Caco-2 (cell line): ENCODE measurements around the gene ACAD9. TPM values are rescaled to one million over a fixed set of nuclear protein-coding genes. Genes with fewer than 3 reads are reported as not detected.

Source experiments
- BruUV-seq: library from RNA; stranded (reverse); fragments of 400-500 nt; replicated peaks from 2 replicates; lab custom pipeline; 2021; lab: Mats Ljungman, UMichigan
- CTCF ChIA-PET: fragments of 300-600 bp; sonication (Branson Sonifier 250); formaldehyde crosslinking; loops from one replicate; lab custom pipeline; 2022; ENCODE audit warnings: antibody characterized with exemption; lab: Charles Lee
- POLR2A ChIA-PET: fragments of 300-600 bp; sonication (Branson Sonifier 250); formaldehyde crosslinking; loops from one replicate; lab custom pipeline; 2022; ENCODE audit warnings: antibody characterized with exemption; lab: Charles Lee
- DNase-seq, 2 experiments: peaks; one replicate each; pipeline versions ENCODE4 v3.0.0 to v3.0.0-alpha.2; 2020 to 2022
- H3K27me3 ChIP-seq: replicated peaks from 2 replicates; pipeline ENCODE4 v1.6.0; 2011; ENCODE audit warnings: low read length; ENCODE audit not compliant: control insufficient read depth, insufficient read depth
- H3K36me3 ChIP-seq: 2 replicates; pipeline ENCODE4 v1.5.1; 2011; ENCODE audit warnings: low read length; ENCODE audit not compliant: control insufficient read depth, insufficient read depth
- H3K4me1 ChIP-seq: fragments of 250-450 bp; sonication (Bioruptor Pico); 2 replicates; pipeline ENCODE4 v1.5.1; 2020; ENCODE audit warnings: mild to moderate bottlenecking
- H3K4me3 ChIP-seq: 2 replicates; pipeline ENCODE4 v1.5.1; 2011; ENCODE audit warnings: low read depth, mild to moderate bottlenecking, control low read depth, low read length
- H3K9me3 ChIP-seq: fragments of 250-450 bp; sonication (Bioruptor Pico); 2 replicates; pipeline ENCODE4 v1.5.1; 2020; ENCODE audit warnings: mild to moderate bottlenecking, moderate library complexity
- H3K27ac Mint-ChIP-seq: one replicate; pipeline ENCODE4 v1.8.0; 2022; ENCODE audit warnings: mixed read lengths; ENCODE audit not compliant: unreplicated experiment
- H3K27me3 Mint-ChIP-seq: one replicate; pipeline ENCODE4 v1.8.0; 2022; ENCODE audit warnings: mixed read lengths; ENCODE audit not compliant: insufficient read depth, unreplicated experiment
- H3K36me3 Mint-ChIP-seq: one replicate; pipeline ENCODE4 v1.8.0; 2022; ENCODE audit warnings: mild to moderate bottlenecking, mixed read lengths; ENCODE audit not compliant: insufficient read depth, unreplicated experiment
- H3K4me1 Mint-ChIP-seq: one replicate; pipeline ENCODE4 v1.8.0; 2022; ENCODE audit warnings: low read depth, mixed read lengths; ENCODE audit not compliant: unreplicated experiment
- H3K4me3 Mint-ChIP-seq: one replicate; pipeline ENCODE4 v1.8.0; 2022; ENCODE audit warnings: mild to moderate bottlenecking, moderate library complexity, mixed read lengths; ENCODE audit not compliant: unreplicated experiment
- H3K9me3 Mint-ChIP-seq: one replicate; pipeline ENCODE4 v1.8.0; 2022; ENCODE audit warnings: mixed read lengths; ENCODE audit not compliant: unreplicated experiment
- CTCF ChIP-seq, 2 experiments: fragments of 200-600 bp in 1 of 2; IDR thresholded peaks; 1 replicate in 1 of 2; 2 replicates in 1 of 2; pipeline versions ENCODE4 v1.5.1 to v1.8.0; 2011 to 2022; ENCODE audit warnings: antibody characterized with exemption in 1 of 2, control low read depth in 1 of 2, inconsistent platforms in 1 of 2, low read depth in 1 of 2, low read length in 1 of 2, mild to moderate bottlenecking in 1 of 2, moderate library complexity in 1 of 2; ENCODE audit not compliant: insufficient read depth in 1 of 2, severe bottlenecking in 1 of 2, unreplicated experiment in 1 of 2
- intact Hi-C: fragments of 100-400 bp; cut with micrococcal nuclease; formaldehyde crosslinking; loops from one replicate; pipeline ENCODE4 v1.10.0; 2022; ENCODE audit not compliant: unreplicated experiment
- total RNA-seq: library from RNA; stranded (reverse); gene quantifications from 2 replicates; pipeline ENCODE4 v1.2.3, GENCODE V29; 2022

The ACAD9 gene
- total RNA-seq, 1 experiment from 2014 or later = 60.0 TPM

GRCh38 chr3:128911911-128912310 lies 32.5 kb downstream of the ACAD9 start:
- ChIA-PET CTCF (no interaction called here), POLR2A (no interaction called here)
- no peak for TF ChIP-seq CTCF (IDR thresholded peaks at IDR 0.05; ENCODE audit: insufficient read depth in 1 of 2, low read depth in 1 of 2, low read length in 1 of 2, severe bottlenecking in 1 of 2, unreplicated experiment in 1 of 2)
- Mint-ChIP-seq H3K36me3 (peaks cover 48% of the 10 kb centered on the region), H3K4me3 (no peak overlapping the region), H3K4me1 (no peaks in the 10 kb centered on the region), H3K27me3 (no peaks in the 10 kb centered on the region), H3K9me3 (no peaks in the 10 kb centered on the region), H3K27ac (no peak overlapping the region)
- no peaks in the 10 kb centered on the region for H3K9me3 ChIP-seq
- no peaks in the 10 kb centered on the region; the same call in none of the 2 replicates for H3K36me3 ChIP-seq
- no peaks in the 10 kb centered on the region for H3K27me3 ChIP-seq
- no peaks in the 10 kb centered on the region for H3K4me1 ChIP-seq
- H3K4me3 ChIP-seq = no peak overlapping the region
- BruUV-seq = no TSS peak
- intact Hi-C loops = no loop called here
- DNase-seq = no peak

GRCh38 chr3:128914966-128915645 lies 35.7 kb downstream of the ACAD9 start:
- no peak overlapping the region for H3K4me3 Mint-ChIP-seq
- no peak for DNase-seq
- no peaks in the 10 kb centered on the region for H3K4me1 Mint-ChIP-seq
- Histone ChIP-seq H3K4me3 (no peak overlapping the region), H3K36me3 (no peaks in the 10 kb centered on the region; the same call in 1 of the 2 replicates), H3K9me3 (peaks cover 2% of the 10 kb centered on the region; the same call in 1 of the 2 replicates), H3K4me1 (no peaks in the 10 kb centered on the region), H3K27me3 (no peaks in the 10 kb centered on the region)
- ChIA-PET POLR2A (no interaction called here), CTCF (no interaction called here)
- no TSS peak for BruUV-seq
- no peak overlapping the region for H3K27ac Mint-ChIP-seq
- H3K9me3 Mint-ChIP-seq = peaks cover 15% of the 10 kb centered on the region
- H3K27me3 Mint-ChIP-seq = no peaks in the 10 kb centered on the region
- TF ChIP-seq CTCF (IDR thresholded peaks at IDR 0.05; ENCODE audit: insufficient read depth in 1 of 2, low read depth in 1 of 2, low read length in 1 of 2, severe bottlenecking in 1 of 2, unreplicated experiment in 1 of 2) = no peak
- peaks cover 65% of the 10 kb centered on the region for H3K36me3 Mint-ChIP-seq
- intact Hi-C loops = no loop called here

- ChIA-PET CTCF (no interaction called here), POLR2A (no interaction called here)
- Histone ChIP-seq H3K4me3 (no peak overlapping the region), H3K27me3 (no peaks in the 10 kb centered on the region), H3K36me3 (no peaks in the 10 kb centered on the region; the same call in 1 of the 2 replicates), H3K4me1 (no peaks in the 10 kb centered on the region), H3K9me3 (peaks cover 14% of the 10 kb centered on the region)
- intact Hi-C loops = no loop called here
- Mint-ChIP-seq H3K27me3 (no peaks in the 10 kb centered on the region), H3K9me3 (peaks cover 26% of the 10 kb centered on the region), H3K27ac (no peak overlapping the region), H3K4me1 (no peaks in the 10 kb centered on the region), H3K36me3 (peaks cover 62% of the 10 kb centered on the region), H3K4me3 (no peak overlapping the region)
- BruUV-seq = no TSS peak
- no peak for TF ChIP-seq CTCF (IDR thresholded peaks at IDR 0.05; ENCODE audit: insufficient read depth in 1 of 2, low read depth in 1 of 2, low read length in 1 of 2, severe bottlenecking in 1 of 2, unreplicated experiment in 1 of 2)
- no peak for DNase-seq
Observed at GRCh38 chr3:128917291-128917690, 37.9 kb downstream of the ACAD9 start.
